SH-SY5Y (cell line): Measurements from ENCODE around the gene GATAD1.

Experiments used
- GATA2 ChIP-seq: IDR thresholded peaks from 2 replicates; pipeline ENCODE4 v1.6.1; 2011; ENCODE audit warnings: mild to moderate bottlenecking, low read depth, low read length
- GATA3 ChIP-seq: IDR thresholded peaks from 2 replicates; pipeline ENCODE4 v1.6.1; 2011; ENCODE audit warnings: low read depth, mild to moderate bottlenecking, low read length, moderate library complexity

DNA sequence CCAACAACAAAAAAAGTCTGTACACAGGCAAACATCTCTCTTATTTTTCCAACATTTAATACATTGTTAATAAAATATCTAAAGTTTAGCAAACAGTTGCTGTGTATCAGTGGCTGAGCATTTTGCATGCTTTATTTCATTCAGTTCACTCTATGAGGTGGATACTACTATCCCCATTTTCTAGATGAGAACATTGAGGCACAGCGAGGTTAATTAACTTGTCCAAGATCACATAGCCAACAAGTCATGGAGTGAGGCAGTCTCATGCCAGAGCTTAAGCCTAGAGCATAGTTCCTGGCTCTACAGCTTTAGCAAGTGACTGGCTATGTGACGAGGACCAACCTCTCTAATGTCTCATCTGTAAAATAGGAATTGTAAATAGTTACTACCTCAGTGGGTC, 4.4 kb downstream of the GATAD1 start:
- TF ChIP-seq GATA3 (no peak), GATA2 (no peak)
